ENCODE data around the gene PRPF38A. TPM values are rescaled to one million over a fixed set of nuclear protein-coding genes. Genes with fewer than 3 reads are reported as not detected.

Gene PRPF38A
- total and polyA plus RNA-seq, 4 donors, result 13.6 to 37.9 (median 27.6) TPM

DNA sequence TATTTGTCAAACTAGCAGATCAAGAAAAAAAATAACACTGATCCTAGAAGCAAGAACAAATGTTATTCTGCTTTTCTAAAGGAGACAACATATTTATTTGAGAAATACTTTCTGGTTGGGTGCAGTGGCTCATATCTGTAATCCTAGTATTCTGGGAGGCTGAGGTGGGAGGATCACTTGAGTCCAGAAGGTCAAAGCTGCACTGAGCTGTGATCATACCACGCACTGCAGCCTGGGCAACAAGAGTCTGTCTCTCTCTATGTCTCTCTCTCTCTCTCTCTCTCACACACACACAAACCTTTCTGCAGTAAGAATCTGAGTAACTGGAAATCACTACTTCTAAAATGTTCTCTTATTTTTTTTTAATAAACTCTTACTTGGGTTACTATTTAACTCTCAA, 31.2 kb downstream of the PRPF38A start:
- ATAC-seq (ENCODE audit: insufficient read depth, low FRiP score), result no peak
- Histone ChIP-seq H3K27ac (ENCODE audit: low read depth in 1 of 2, low read length in 1 of 2) (no peak overlapping the region), H3K4me3 (no peak overlapping the region), H3K9me3 (ENCODE audit: control insufficient read depth in 4 of 4, insufficient read depth in 3 of 4, low read length in 3 of 4) (no peaks in the 10 kb centered on the region), H3K36me3 (ENCODE audit: control insufficient read depth in 4 of 4, insufficient read depth in 4 of 4, low read length in 4 of 4) (peaks cover 12 to 29% (median 22%) of the 10 kb centered on the region in 4 donors), H3K4me1 (ENCODE audit: control insufficient read depth in 5 of 5, insufficient read depth in 5 of 5, low read length in 5 of 5) (no peaks in the 10 kb centered on the region), H3K27me3 (ENCODE audit: control insufficient read depth in 3 of 3, insufficient read depth in 3 of 3, low read length in 2 of 3) (no peaks in the 10 kb centered on the region), H3K9ac (ENCODE audit: insufficient read depth in 1 of 2, low read length in 2 of 2) (no peak overlapping the region)
- TF ChIP-seq CTCF (IDR thresholded peaks at IDR 0.05; ENCODE audit: control extremely low read depth, extremely low read depth), result no peak
- no peak for DNase-seq
- 95 to 96% methylated on average over 1 of the region's 1 CpG for WGBS, 2 donors

GRCh38 chr1:52436817-52437216, 32.4 kb downstream of the PRPF38A start:
- no peak for TF ChIP-seq CTCF (IDR thresholded peaks at IDR 0.05; ENCODE audit: control extremely low read depth, extremely low read depth)
- Histone ChIP-seq H3K4me1 (ENCODE audit: control insufficient read depth in 5 of 5, insufficient read depth in 5 of 5, low read length in 5 of 5) (no peaks in the 10 kb centered on the region), H3K27ac (ENCODE audit: low read depth in 1 of 2, low read length in 1 of 2) (no peak overlapping the region), H3K4me3 (no peak overlapping the region), H3K27me3 (ENCODE audit: control insufficient read depth in 3 of 3, insufficient read depth in 3 of 3, low read length in 2 of 3) (no peaks in the 10 kb centered on the region), H3K9ac (ENCODE audit: insufficient read depth in 1 of 2, low read length in 2 of 2) (no peak overlapping the region), H3K9me3 (ENCODE audit: control insufficient read depth in 4 of 4, insufficient read depth in 3 of 4, low read length in 3 of 4) (no peaks in the 10 kb centered on the region), H3K36me3 (ENCODE audit: control insufficient read depth in 4 of 4, insufficient read depth in 4 of 4, low read length in 4 of 4) (peaks cover 8 to 32% (median 17%) of the 10 kb centered on the region in 4 donors)
- ATAC-seq (ENCODE audit: insufficient read depth, low FRiP score), result no peak
- WGBS, 2 donors, result 95% methylated on average over 7 of the region's 7 CpGs
- DNase-seq, result no peak

DNA sequence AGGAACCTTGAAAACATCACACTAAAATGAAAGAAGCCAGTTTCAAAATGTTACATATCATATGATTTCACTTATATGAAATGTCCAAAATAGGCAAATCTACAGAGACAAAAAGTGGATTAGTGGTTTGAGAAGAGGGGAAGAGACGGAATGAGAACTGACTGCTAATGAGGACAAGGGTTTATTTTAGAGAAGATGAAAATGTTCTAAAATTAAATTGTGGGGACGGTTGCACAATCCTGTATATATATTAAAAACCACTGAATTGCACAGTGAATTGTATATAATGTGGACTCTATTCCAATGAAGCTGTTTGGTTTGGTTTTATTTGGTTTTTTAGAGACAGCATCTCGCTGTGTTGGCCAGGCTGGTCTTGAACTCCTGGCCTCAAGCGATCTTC, 35.6 kb downstream of the PRPF38A start:
- Histone ChIP-seq H3K27me3 (ENCODE audit: control insufficient read depth in 3 of 3, insufficient read depth in 3 of 3, low read length in 2 of 3) (no peaks in the 10 kb centered on the region), H3K36me3 (ENCODE audit: control insufficient read depth in 4 of 4, insufficient read depth in 4 of 4, low read length in 4 of 4) (peaks cover 8 to 29% (median 14%) of the 10 kb centered on the region in 4 donors), H3K9ac (ENCODE audit: insufficient read depth in 1 of 2, low read length in 2 of 2) (no peak overlapping the region), H3K4me1 (ENCODE audit: control insufficient read depth in 5 of 5, insufficient read depth in 5 of 5, low read length in 5 of 5) (no peaks in the 10 kb centered on the region), H3K27ac (ENCODE audit: low read depth in 1 of 2, low read length in 1 of 2) (no peak overlapping the region), H3K9me3 (ENCODE audit: control insufficient read depth in 4 of 4, insufficient read depth in 3 of 4, low read length in 3 of 4) (no peaks in the 10 kb centered on the region), H3K4me3 (no peak overlapping the region)
- no peak for TF ChIP-seq CTCF (IDR thresholded peaks at IDR 0.05; ENCODE audit: control extremely low read depth, extremely low read depth)
- WGBS, 2 donors, result 77 to 83% methylated on average over 4 of the region's 4 CpGs
- no peak for DNase-seq
- no peak for ATAC-seq (ENCODE audit: insufficient read depth, low FRiP score)

DNA sequence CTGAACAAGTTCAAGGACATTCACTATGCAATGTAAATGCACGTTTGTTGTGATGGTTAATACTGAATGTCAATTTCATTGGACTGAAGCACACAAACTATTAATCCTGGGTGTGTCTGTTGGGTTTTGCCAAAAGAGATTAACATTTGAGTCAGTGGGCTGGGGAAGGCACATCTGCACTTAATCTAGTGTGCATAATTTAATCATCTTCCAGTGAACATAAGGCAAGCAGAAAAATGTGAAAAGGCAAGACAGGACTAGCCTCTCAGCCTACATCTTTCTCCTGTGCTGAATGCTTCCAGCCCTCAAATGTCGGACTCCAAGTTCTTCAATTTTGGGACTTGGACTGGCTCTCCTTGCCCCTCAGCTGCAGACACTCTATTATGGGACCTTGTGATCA, 40.1 kb downstream of the PRPF38A start:
- H3K4me3 ChIP-seq, result no peak overlapping the region
- peaks cover 6 to 37% (median 11%) of the 10 kb centered on the region in 4 donors for H3K36me3 ChIP-seq (ENCODE audit: control insufficient read depth in 4 of 4, insufficient read depth in 4 of 4, low read length in 4 of 4)
- no peak overlapping the region for H3K9ac ChIP-seq (ENCODE audit: insufficient read depth in 1 of 2, low read length in 2 of 2)
- ATAC-seq (ENCODE audit: insufficient read depth, low FRiP score), result no peak
- WGBS, 2 donors, result 87 to 93% methylated on average over 2 of the region's 2 CpGs
- no peaks in the 10 kb centered on the region for H3K9me3 ChIP-seq (ENCODE audit: control insufficient read depth in 4 of 4, insufficient read depth in 3 of 4, low read length in 3 of 4)
- DNase-seq, result no peak
- no peaks in the 10 kb centered on the region for H3K4me1 ChIP-seq (ENCODE audit: control insufficient read depth in 5 of 5, insufficient read depth in 5 of 5, low read length in 5 of 5)
- no peaks in the 10 kb centered on the region for H3K27me3 ChIP-seq (ENCODE audit: control insufficient read depth in 3 of 3, insufficient read depth in 3 of 3, low read length in 2 of 3)
- no peak overlapping the region for H3K27ac ChIP-seq (ENCODE audit: low read depth in 1 of 2, low read length in 1 of 2)
- TF ChIP-seq CTCF (IDR thresholded peaks at IDR 0.05; ENCODE audit: control extremely low read depth, extremely low read depth), result no peak
